Vagina (tissue), 2 donors: ENCODE measurements around the gene APBA1.

Experiments used
- CTCF ChIP-seq, 3 experiments: fragments of 450-650 bp in 2 of 3; fragments of 200-600 bp in 1 of 3; sonication (generic) in 1 of 3; IDR thresholded peaks; one replicate each; pipeline ENCODE4 v1.5.1; 2017 to 2019; ENCODE audit warnings: antibody characterized with exemption in 3 of 3, mild to moderate bottlenecking in 2 of 3, moderate library complexity in 2 of 3
- POLR2A ChIP-seq, 2 donors: fragments of 450-650 bp; IDR thresholded peaks; one replicate each; pipeline ENCODE4 v1.6.1; 2017; ENCODE audit warnings: antibody characterized with exemption in 2 of 2, mild to moderate bottlenecking in 2 of 2, moderate library complexity in 2 of 2

GRCh38 chr9:69497816-69498215 lies 174.4 kb downstream of the APBA1 start:
- TF ChIP-seq POLR2A (IDR thresholded peaks at IDR 0.05) (no peak), CTCF (IDR thresholded peaks at IDR 0.05) (no peak)
